Measurements from ENCODE around the gene PLCB1.

Gene PLCB1

GRCh38 chr20:8880085-8880853 is 748.2 kb downstream of the PLCB1 start:
- H3K36me3 ChIP-seq (ENCODE audit: control insufficient read depth, insufficient read depth, low read length): no peaks in the 10 kb centered on the region
- TF ChIP-seq CTCF (IDR thresholded peaks at IDR 0.05; ENCODE audit: insufficient read depth, low read length, poor library complexity, severe bottlenecking): no peak
- DNase-seq (ENCODE audit: extremely low read depth, insufficient read length): no peak
- H3K4me3 ChIP-seq (replicated peaks; ENCODE audit: low read depth, low read length): no peak overlapping the region
- no peaks in the 10 kb centered on the region for H3K27me3 ChIP-seq (replicated peaks; ENCODE audit: control insufficient read depth, insufficient read depth, low read length)

GRCh38 chr20:8891039-8891438 is 759.0 kb downstream of the PLCB1 start:
- no peak overlapping the region for H3K4me3 ChIP-seq (replicated peaks; ENCODE audit: low read depth, low read length)
- H3K27me3 ChIP-seq (replicated peaks; ENCODE audit: control insufficient read depth, insufficient read depth, low read length): no peaks in the 10 kb centered on the region
- TF ChIP-seq CTCF (IDR thresholded peaks at IDR 0.05; ENCODE audit: insufficient read depth, low read length, poor library complexity, severe bottlenecking): no peak
- no peak for DNase-seq (ENCODE audit: extremely low read depth, insufficient read length)
- no peaks in the 10 kb centered on the region for H3K36me3 ChIP-seq (ENCODE audit: control insufficient read depth, insufficient read depth, low read length)

GRCh38 chr20:8895472-8895871 is 763.4 kb downstream of the PLCB1 start:
- Histone ChIP-seq H3K36me3 (ENCODE audit: control insufficient read depth, insufficient read depth, low read length) (no peaks in the 10 kb centered on the region), H3K4me3 (replicated peaks; ENCODE audit: low read depth, low read length) (no peak overlapping the region), H3K27me3 (replicated peaks; ENCODE audit: control insufficient read depth, insufficient read depth, low read length) (no peaks in the 10 kb centered on the region)
- no peak for TF ChIP-seq CTCF (IDR thresholded peaks at IDR 0.05; ENCODE audit: insufficient read depth, low read length, poor library complexity, severe bottlenecking)
- DNase-seq (ENCODE audit: extremely low read depth, insufficient read length): no peak

GRCh38 chr20:8898823-8899222 is 766.8 kb downstream of the PLCB1 start:
- no peak for TF ChIP-seq CTCF (IDR thresholded peaks at IDR 0.05; ENCODE audit: insufficient read depth, low read length, poor library complexity, severe bottlenecking)
- Histone ChIP-seq H3K27me3 (replicated peaks; ENCODE audit: control insufficient read depth, insufficient read depth, low read length) (no peaks in the 10 kb centered on the region), H3K4me3 (replicated peaks; ENCODE audit: low read depth, low read length) (no peak overlapping the region), H3K36me3 (ENCODE audit: control insufficient read depth, insufficient read depth, low read length) (no peaks in the 10 kb centered on the region)
- no peak for DNase-seq (ENCODE audit: extremely low read depth, insufficient read length)

- no peaks in the 10 kb centered on the region for H3K27me3 ChIP-seq (replicated peaks; ENCODE audit: control insufficient read depth, insufficient read depth, low read length)
- H3K36me3 ChIP-seq (ENCODE audit: control insufficient read depth, insufficient read depth, low read length): no peaks in the 10 kb centered on the region
- no peak overlapping the region for H3K4me3 ChIP-seq (replicated peaks; ENCODE audit: low read depth, low read length)
- no peak for TF ChIP-seq CTCF (IDR thresholded peaks at IDR 0.05; ENCODE audit: insufficient read depth, low read length, poor library complexity, severe bottlenecking)
- no peak for DNase-seq (ENCODE audit: extremely low read depth, insufficient read length)
These were observed 769.4 kb downstream of the PLCB1 start for GRCh38 chr20:8901237-8902025.

Measured in GM06990 (cell line).